ENCODE results near the gene EEIG1.

GRCh38 chr9:128002959-128003358 lies 22.2 kb upstream of the EEIG1 start:
- TF ChIP-seq, protein P1, sequence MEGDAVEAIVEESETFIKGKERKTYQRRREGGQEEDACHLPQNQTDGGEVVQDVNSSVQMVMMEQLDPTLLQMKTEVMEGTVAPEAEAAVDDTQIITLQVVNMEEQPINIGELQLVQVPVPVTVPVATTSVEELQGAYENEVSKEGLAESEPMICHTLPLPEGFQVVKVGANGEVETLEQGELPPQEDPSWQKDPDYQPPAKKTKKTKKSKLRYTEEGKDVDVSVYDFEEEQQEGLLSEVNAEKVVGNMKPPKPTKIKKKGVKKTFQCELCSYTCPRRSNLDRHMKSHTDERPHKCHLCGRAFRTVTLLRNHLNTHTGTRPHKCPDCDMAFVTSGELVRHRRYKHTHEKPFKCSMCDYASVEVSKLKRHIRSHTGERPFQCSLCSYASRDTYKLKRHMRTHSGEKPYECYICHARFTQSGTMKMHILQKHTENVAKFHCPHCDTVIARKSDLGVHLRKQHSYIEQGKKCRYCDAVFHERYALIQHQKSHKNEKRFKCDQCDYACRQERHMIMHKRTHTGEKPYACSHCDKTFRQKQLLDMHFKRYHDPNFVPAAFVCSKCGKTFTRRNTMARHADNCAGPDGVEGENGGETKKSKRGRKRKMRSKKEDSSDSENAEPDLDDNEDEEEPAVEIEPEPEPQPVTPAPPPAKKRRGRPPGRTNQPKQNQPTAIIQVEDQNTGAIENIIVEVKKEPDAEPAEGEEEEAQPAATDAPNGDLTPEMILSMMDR (IDR thresholded peaks at IDR 0.05; ENCODE audit: low read depth, low read length): no peak
- no peak for TF ChIP-seq EZH2phosphoT487 (IDR thresholded peaks at IDR 0.05; ENCODE audit: low read depth)
